B cell (primary cell): ENCODE results near the gene DHTKD1. TPM values are rescaled to one million over a fixed set of nuclear protein-coding genes. Genes with fewer than 3 reads are reported as not detected.
"Not testable (repeated sequence)": the region's sequence is repeated elsewhere in the genome, so short reads cannot be mapped to it uniquely, and the experiment has no call there.

ENCODE experiments used
- ATAC-seq: fragments of 200-7000 bp; cut with Tn5 transposase; one replicate; pipeline ENCODE4 v1.10.0; 2021; ENCODE audit warnings: low read depth, mild to moderate bottlenecking, moderate number of reproducible peaks, moderate library complexity
- CTCF ChIA-PET: fragments of 350-600 bp; sonication (Branson Sonifier 250); formaldehyde crosslinking; loops from one replicate; lab custom pipeline; 2021; ENCODE audit warnings: antibody characterized with exemption, inconsistent platforms; lab: Charles Lee
- POLR2A ChIA-PET: fragments of 350-600 bp; sonication (Branson Sonifier 250); formaldehyde crosslinking; loops from one replicate; lab custom pipeline; 2021; ENCODE audit warnings: antibody characterized with exemption; lab: Charles Lee
- DNase-seq: peaks from one replicate; pipeline ENCODE4 v3.0.0; 2013
- H2AFZ ChIP-seq: 2 replicates; pipeline ENCODE4 v1.6.1; 2012; ENCODE audit warnings: mild to moderate bottlenecking, low read depth, low read length; ENCODE audit not compliant: insufficient read depth, poor library complexity, severe bottlenecking
- H3K27ac ChIP-seq, 2 donors: 1 replicate in 1 of 2; 2 replicates in 1 of 2; pipeline ENCODE4 v1.5.1; 2012 to 2013; ENCODE audit warnings: low read length in 2 of 2, mild to moderate bottlenecking in 2 of 2, moderate library complexity in 1 of 2
- H3K27me3 ChIP-seq, 4 experiments: fragments of 200-600 bp in 1 of 4; sonication (generic) in 1 of 4; replicated peaks in 1 of 4; 1 replicate in 2 of 4; 2 replicates in 2 of 4; pipeline versions ENCODE4 v1.6.1 to v1.7.0; 2013 to 2016; ENCODE audit warnings: low read length in 3 of 4, mild to moderate bottlenecking in 2 of 4, mixed read lengths in 1 of 4, moderate library complexity in 1 of 4; ENCODE audit not compliant: insufficient read depth in 4 of 4, control insufficient read depth in 3 of 4; ENCODE audit errors: control extremely low read depth in 1 of 4
- H3K36me3 ChIP-seq, 2 experiments: replicated peaks in 1 of 2; 1 replicate in 1 of 2; 2 replicates in 1 of 2; pipeline versions ENCODE4 v1.6.1 to v1.7.1; 2013; ENCODE audit warnings: low read length in 1 of 2; ENCODE audit not compliant: insufficient read depth in 2 of 2, control insufficient read depth in 1 of 2; ENCODE audit errors: control extremely low read depth in 1 of 2, extremely low read depth in 1 of 2
- H3K4me1 ChIP-seq, 2 donors: fragments of 200-600 bp in 1 of 2; sonication (generic) in 1 of 2; 1 replicate in 1 of 2; 2 replicates in 1 of 2; pipeline versions ENCODE4 v1.5.1 to v1.6.1; 2013 to 2017; ENCODE audit warnings: low read length in 2 of 2; ENCODE audit not compliant: control insufficient read depth in 2 of 2, insufficient read depth in 2 of 2
- H3K4me2 ChIP-seq: replicated peaks from 2 replicates; pipeline ENCODE3; 2012; ENCODE audit warnings: mild to moderate bottlenecking, low read depth, low read length; ENCODE audit not compliant: poor library complexity, severe bottlenecking
- H3K4me3 ChIP-seq, 5 experiments: fragments of 200-600 bp in 1 of 5; sonication (generic) in 1 of 5; 1 replicate in 3 of 5; 2 replicates in 2 of 5; pipeline versions ENCODE4 v1.5.1 to v1.7.0; 2011 to 2016; ENCODE audit warnings: low read length in 4 of 5, mild to moderate bottlenecking in 4 of 5, low read depth in 2 of 5, control low read depth in 1 of 5, moderate library complexity in 1 of 5; ENCODE audit not compliant: insufficient read depth in 1 of 5; ENCODE audit errors: control extremely low read depth in 1 of 5, extremely low read depth in 1 of 5
- H3K79me2 ChIP-seq: fragments of 200-600 bp; sonication (generic); one replicate; pipeline ENCODE4 v1.6.0; 2016; ENCODE audit warnings: low read length; ENCODE audit not compliant: control insufficient read depth, insufficient read depth
- H3K9ac ChIP-seq: fragments of 200-600 bp; sonication (generic); 2 replicates; pipeline ENCODE4 v1.6.1; 2017; ENCODE audit warnings: mild to moderate bottlenecking, low read length, moderate library complexity
- H3K9me3 ChIP-seq, 3 donors: one replicate each; pipeline versions ENCODE4 v1.6.1 to v1.7.1; 2013; ENCODE audit warnings: low read length in 2 of 3; ENCODE audit not compliant: control insufficient read depth in 2 of 3, insufficient read depth in 1 of 3; ENCODE audit errors: control extremely low read depth in 1 of 3
- H4K20me1 ChIP-seq: 2 replicates; pipeline ENCODE4 v1.6.0; 2012; ENCODE audit warnings: mild to moderate bottlenecking, low read length; ENCODE audit not compliant: insufficient read depth, control insufficient read depth, poor library complexity, severe bottlenecking
- H3K27ac Mint-ChIP-seq: one replicate; pipeline ENCODE4 v1.8.0; 2021; ENCODE audit warnings: mixed read lengths
- H3K27me3 Mint-ChIP-seq: one replicate; pipeline ENCODE4 v1.8.0; 2021; ENCODE audit warnings: mixed read lengths
- H3K4me1 Mint-ChIP-seq: one replicate; pipeline ENCODE4 v1.8.0; 2021; ENCODE audit warnings: mixed read lengths
- H3K4me3 Mint-ChIP-seq: one replicate; pipeline ENCODE4 v1.8.0; 2021; ENCODE audit warnings: mixed read lengths
- H3K9me3 Mint-ChIP-seq: one replicate; pipeline ENCODE4 v1.8.0; 2022; ENCODE audit warnings: mixed read lengths; ENCODE audit not compliant: insufficient read depth
- EZH2 ChIP-seq: IDR thresholded peaks from 2 replicates; pipeline ENCODE4 v1.6.1; 2012; ENCODE audit warnings: borderline replicate concordance, low read depth, mild to moderate bottlenecking, moderate library complexity, low read length; ENCODE audit not compliant: insufficient read depth, poor library complexity, severe bottlenecking
- whole genome bisulfite sequencing: methylation state at CpG from one replicate; pipeline ENCODE4 v1.1.5; 2013; ENCODE audit warnings: missing lambda C conversion rate; ENCODE audit not compliant: insufficient coverage; 5-methylcytosine and 5-hydroxymethylcytosine counted together
- intact Hi-C: fragments of 100-400 bp; cut with micrococcal nuclease; formaldehyde crosslinking; loops from one replicate; pipeline ENCODE4 v1.10.0; 2022
- polyA plus RNA-seq: library from polyadenylated mRNA; depleted of rRNA; stranded (reverse); fragments of >200 nt; gene quantifications from 2 replicates; pipeline ENCODE4 v1.2.3, GENCODE V29; 2012
- total RNA-seq, 2 donors: library from RNA; stranded (reverse); fragments of 120-200 nt in 1 of 2; gene quantifications; 1 replicate in 1 of 2; 2 replicates in 1 of 2; pipeline versions ENCODE4 v1.2.3 to v1.2.4, GENCODE V29; 2013 to 2022
- TF ChIP-seq, protein P1 (sequence below): fragments of 200-600 bp; IDR thresholded peaks from one replicate; pipeline ENCODE4 v1.8.0; 2022; ENCODE audit warnings: antibody characterized with exemption, mild to moderate bottlenecking

The DHTKD1 gene
- total and polyA plus RNA-seq, 2 donors (not counting 1 experiment from before 2014, with no cell fraction given), result 22.7 to 72.3 TPM

- Histone ChIP-seq H2AFZ (no peak overlapping the region), H3K4me2 (no peak overlapping the region), H3K9me3 (no peaks in the 10 kb centered on the region), H3K36me3 (peaks cover 11 to 78% of the 10 kb centered on the region in 2 experiments), H3K9ac (no peak overlapping the region), H3K4me3 (no peak overlapping the region), H3K27me3 (no peaks in the 10 kb centered on the region), H3K27ac (no peak overlapping the region), H3K79me2 (peaks cover 32% of the 10 kb centered on the region), H3K4me1 (no peaks in the 10 kb centered on the region), H4K20me1 (peaks cover 6% of the 10 kb centered on the region)
- ChIA-PET CTCF (no interaction called here), POLR2A (no interaction called here)
- intact Hi-C loops, result no loop called here
- H3K27me3 Mint-ChIP-seq, result no peaks in the 10 kb centered on the region
- no peak overlapping the region for H3K27ac Mint-ChIP-seq
- H3K9me3 Mint-ChIP-seq, result no peaks in the 10 kb centered on the region
- no CpG with 5 or more reads among the region's 4 CpGs for WGBS
- no peak overlapping the region for H3K4me3 Mint-ChIP-seq
- no peaks in the 10 kb centered on the region for H3K4me1 Mint-ChIP-seq
- TF ChIP-seq, protein P1, sequence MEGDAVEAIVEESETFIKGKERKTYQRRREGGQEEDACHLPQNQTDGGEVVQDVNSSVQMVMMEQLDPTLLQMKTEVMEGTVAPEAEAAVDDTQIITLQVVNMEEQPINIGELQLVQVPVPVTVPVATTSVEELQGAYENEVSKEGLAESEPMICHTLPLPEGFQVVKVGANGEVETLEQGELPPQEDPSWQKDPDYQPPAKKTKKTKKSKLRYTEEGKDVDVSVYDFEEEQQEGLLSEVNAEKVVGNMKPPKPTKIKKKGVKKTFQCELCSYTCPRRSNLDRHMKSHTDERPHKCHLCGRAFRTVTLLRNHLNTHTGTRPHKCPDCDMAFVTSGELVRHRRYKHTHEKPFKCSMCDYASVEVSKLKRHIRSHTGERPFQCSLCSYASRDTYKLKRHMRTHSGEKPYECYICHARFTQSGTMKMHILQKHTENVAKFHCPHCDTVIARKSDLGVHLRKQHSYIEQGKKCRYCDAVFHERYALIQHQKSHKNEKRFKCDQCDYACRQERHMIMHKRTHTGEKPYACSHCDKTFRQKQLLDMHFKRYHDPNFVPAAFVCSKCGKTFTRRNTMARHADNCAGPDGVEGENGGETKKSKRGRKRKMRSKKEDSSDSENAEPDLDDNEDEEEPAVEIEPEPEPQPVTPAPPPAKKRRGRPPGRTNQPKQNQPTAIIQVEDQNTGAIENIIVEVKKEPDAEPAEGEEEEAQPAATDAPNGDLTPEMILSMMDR, result no peak
- no peak for TF ChIP-seq EZH2
- DNase-seq (no peak), ATAC-seq (no peak)
Measured at GRCh38 chr10:12091421-12091820, 22.7 kb downstream of the DHTKD1 start.

DNA sequence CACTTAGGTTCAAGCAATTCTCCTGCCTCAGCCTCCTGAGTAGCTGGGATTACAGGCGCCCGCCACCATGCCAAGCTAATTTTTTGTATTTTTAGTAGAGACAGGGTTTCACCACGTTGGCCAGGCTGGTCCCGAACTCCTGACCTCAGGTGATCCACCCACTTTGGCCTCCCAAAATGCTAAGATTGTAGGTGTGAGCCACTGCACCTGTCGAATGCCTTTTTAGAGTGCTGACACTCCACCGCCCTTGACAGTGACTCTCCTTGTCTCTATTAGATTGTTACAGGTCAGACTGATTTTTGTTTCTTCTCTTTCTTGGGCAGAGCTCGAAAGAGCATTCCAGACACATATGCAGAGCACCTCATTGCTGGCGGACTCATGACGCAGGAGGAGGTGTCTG is 28.6 kb downstream of the DHTKD1 start:
- H3K9ac ChIP-seq, POLR2A ChIA-PET, H2AFZ ChIP-seq, ATAC-seq, H3K27ac ChIP-seq, H3K9me3 ChIP-seq, H3K27me3 Mint-ChIP-seq, H3K4me3 ChIP-seq, H3K4me1 Mint-ChIP-seq, H4K20me1 ChIP-seq, H3K9me3 Mint-ChIP-seq, DNase-seq, H3K27me3 ChIP-seq, intact Hi-C loops, H3K4me3 Mint-ChIP-seq, H3K27ac Mint-ChIP-seq, CTCF ChIA-PET, H3K4me2 ChIP-seq, H3K4me1 ChIP-seq: not testable (repeated sequence)
- peaks cover 14 to 78% of the 10 kb centered on the region in 2 experiments for H3K36me3 ChIP-seq
- peaks cover 17% of the 10 kb centered on the region for H3K79me2 ChIP-seq
- 95% methylated on average over 7 of the region's 9 CpGs for WGBS
